Fibroblast of mammary gland (primary cell): ENCODE measurements around the gene FBXW7.
A peak's percentile ranks its signal among the peaks of the same experiment; 100 is the strongest.

ENCODE experiments used
- DNase-seq: peaks from one replicate; pipeline ENCODE4 v3.0.0-alpha.2; 2010; ENCODE audit warnings: low read depth
- H3K4me3 ChIP-seq: 2 replicates; pipeline ENCODE4 v1.5.1; 2011; ENCODE audit warnings: low read depth, mild to moderate bottlenecking, low read length, moderate library complexity; ENCODE audit not compliant: control insufficient read depth
- CTCF ChIP-seq: conservative IDR thresholded peaks from 2 replicates; pipeline ENCODE4 v1.5.1; 2011; ENCODE audit warnings: low read depth, low read length, inconsistent platforms; ENCODE audit not compliant: control insufficient read depth, insufficient read depth

FBXW7 gene

GRCh38 chr4:152431291-152431690, 104.6 kb downstream of the FBXW7 start:
- TF ChIP-seq CTCF = no peak
- no peak for DNase-seq
- H3K4me3 ChIP-seq = no peak overlapping the region

GRCh38 chr4:152430507-152430906, 105.4 kb downstream of the FBXW7 start:
- TF ChIP-seq CTCF = no peak
- H3K4me3 ChIP-seq = no peak overlapping the region
- DNase-seq = no peak

- TF ChIP-seq CTCF = no peak
- peak; percentile 6 for DNase-seq
Measured at GRCh38 chr4:152427981-152428380, 107.9 kb downstream of the FBXW7 start.

GRCh38 chr4:152424977-152425376, 110.9 kb downstream of the FBXW7 start:
- DNase-seq = peak; percentile 4

More at GRCh38 chr4:152427981-152428380, 107.9 kb downstream of the FBXW7 start:
- no peak overlapping the region for H3K4me3 ChIP-seq

GRCh38 chr4:152424396-152424795, 111.5 kb downstream of the FBXW7 start:
- no peak for TF ChIP-seq CTCF
- DNase-seq = no peak
- no peak overlapping the region for H3K4me3 ChIP-seq

More at GRCh38 chr4:152424977-152425376, 110.9 kb downstream of the FBXW7 start:
- TF ChIP-seq CTCF = no peak
- no peak overlapping the region for H3K4me3 ChIP-seq

GRCh38 chr4:152422817-152423320, 113.0 kb downstream of the FBXW7 start:
- no peak overlapping the region for H3K4me3 ChIP-seq
- TF ChIP-seq CTCF = no peak
- DNase-seq = peak; percentile 16

GRCh38 chr4:152421576-152421975, 114.3 kb downstream of the FBXW7 start:
- no peak for TF ChIP-seq CTCF
- no peak overlapping the region for H3K4me3 ChIP-seq
- DNase-seq = no peak
